ENCODE results near the gene ZKSCAN1.

DNA sequence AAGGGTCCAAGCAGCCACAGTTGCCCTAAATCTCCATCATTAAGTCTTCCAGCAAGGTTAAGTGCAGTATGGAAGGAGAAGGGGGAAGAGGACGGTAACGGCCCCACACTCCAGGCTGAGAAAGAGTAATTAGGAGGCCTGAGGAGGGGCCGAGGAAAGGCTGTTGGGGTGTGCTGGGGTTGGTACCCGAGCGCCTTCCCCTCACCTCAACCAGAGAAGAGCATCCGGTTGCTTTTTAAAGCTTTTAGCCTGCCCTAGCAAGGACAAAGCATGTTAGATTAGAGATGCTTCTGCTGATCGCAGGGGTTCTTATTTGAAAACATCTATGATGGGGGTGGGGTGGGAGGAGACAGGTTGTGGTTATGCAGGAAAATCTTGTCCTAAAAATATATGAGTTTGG, 25.2 kb downstream of the ZKSCAN1 start:
- TF ChIP-seq, protein P1, sequence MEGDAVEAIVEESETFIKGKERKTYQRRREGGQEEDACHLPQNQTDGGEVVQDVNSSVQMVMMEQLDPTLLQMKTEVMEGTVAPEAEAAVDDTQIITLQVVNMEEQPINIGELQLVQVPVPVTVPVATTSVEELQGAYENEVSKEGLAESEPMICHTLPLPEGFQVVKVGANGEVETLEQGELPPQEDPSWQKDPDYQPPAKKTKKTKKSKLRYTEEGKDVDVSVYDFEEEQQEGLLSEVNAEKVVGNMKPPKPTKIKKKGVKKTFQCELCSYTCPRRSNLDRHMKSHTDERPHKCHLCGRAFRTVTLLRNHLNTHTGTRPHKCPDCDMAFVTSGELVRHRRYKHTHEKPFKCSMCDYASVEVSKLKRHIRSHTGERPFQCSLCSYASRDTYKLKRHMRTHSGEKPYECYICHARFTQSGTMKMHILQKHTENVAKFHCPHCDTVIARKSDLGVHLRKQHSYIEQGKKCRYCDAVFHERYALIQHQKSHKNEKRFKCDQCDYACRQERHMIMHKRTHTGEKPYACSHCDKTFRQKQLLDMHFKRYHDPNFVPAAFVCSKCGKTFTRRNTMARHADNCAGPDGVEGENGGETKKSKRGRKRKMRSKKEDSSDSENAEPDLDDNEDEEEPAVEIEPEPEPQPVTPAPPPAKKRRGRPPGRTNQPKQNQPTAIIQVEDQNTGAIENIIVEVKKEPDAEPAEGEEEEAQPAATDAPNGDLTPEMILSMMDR (IDR thresholded peaks at IDR 0.05): no peak
- no peak for TF ChIP-seq EZH2 (IDR thresholded peaks at IDR 0.05; ENCODE audit: borderline replicate concordance, insufficient read depth, low read depth, low read length, poor library complexity, severe bottlenecking)

All from B cell (primary cell).